SIG-M5 (cell line): Measurements from ENCODE around the gene RAB25.

Experiments
- DNase-seq: peaks from one replicate; lab custom pipeline; 2025; lab: John Stamatoyannopoulos, UW

RAB25 gene

DNA sequence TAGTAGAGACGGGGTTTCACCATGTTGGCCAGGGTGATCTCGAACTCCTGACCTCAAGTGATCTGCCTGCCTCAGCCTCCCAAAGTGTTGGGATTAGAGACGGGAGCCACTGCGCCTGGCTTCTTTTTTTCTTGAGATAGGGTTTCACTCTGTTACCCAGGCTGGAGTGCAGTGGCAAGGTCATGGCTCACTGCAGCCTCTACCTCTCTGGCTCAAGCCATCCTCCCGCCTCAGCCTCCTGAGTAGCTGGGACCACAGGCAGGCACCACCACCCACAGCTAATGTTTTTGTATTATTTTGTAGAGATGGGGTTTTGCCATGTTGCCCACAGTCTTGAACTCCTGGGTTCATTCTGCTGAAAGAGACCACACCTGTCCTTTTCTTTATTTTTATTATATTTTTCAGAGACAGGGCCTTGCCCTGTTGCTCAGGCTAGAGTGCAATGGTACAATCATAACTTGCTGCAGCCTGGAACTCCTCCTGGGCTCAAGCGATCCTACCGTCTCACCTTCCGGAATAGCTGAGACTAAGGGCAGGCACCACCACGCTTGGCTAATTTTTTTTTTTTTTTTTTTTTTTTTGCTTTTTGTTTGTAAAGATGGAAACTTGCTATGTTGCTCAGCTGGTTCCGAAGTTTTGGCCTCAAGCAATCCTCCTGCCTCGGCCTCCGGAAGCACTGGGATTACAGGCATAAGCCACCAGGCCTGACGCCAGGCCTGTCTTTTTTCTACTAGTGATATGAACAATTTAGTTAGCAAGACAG, 56.6 kb downstream of the RAB25 start:
- no peak for DNase-seq

DNA sequence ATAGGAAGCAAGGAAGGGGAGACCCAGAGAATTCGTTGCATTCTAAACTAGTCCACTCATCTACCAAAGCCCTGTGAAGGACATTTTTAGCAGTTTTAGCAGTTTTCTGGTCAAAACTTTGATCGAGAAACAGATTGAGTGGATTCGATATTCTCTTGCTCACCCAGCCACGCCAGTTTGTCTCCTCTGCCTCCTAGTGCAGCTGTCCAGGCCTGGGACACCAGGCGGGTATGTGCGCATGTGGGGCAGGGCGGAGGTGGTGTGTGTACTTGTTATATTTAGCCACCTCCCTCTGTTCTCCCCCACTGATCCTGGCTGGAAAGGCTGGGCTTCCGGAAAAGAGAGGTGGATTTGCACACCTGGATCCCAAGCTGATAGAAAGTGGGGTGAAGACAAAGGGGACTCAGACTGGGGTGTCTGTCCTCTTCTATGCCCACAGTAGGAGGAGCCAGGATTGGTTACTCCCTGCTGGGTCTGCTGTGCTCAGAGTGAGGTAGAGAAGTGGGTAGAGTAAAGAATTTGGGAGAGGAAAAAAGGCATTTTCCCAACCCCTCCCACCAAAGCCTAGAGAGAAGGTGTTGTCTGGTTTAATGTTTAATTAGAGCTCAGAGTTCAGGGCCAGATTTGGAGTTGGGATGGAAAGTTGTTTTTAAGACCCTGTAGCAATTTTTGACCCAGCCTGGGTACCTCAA, 57.4 kb downstream of the RAB25 start:
- DNase-seq = no peak

DNA sequence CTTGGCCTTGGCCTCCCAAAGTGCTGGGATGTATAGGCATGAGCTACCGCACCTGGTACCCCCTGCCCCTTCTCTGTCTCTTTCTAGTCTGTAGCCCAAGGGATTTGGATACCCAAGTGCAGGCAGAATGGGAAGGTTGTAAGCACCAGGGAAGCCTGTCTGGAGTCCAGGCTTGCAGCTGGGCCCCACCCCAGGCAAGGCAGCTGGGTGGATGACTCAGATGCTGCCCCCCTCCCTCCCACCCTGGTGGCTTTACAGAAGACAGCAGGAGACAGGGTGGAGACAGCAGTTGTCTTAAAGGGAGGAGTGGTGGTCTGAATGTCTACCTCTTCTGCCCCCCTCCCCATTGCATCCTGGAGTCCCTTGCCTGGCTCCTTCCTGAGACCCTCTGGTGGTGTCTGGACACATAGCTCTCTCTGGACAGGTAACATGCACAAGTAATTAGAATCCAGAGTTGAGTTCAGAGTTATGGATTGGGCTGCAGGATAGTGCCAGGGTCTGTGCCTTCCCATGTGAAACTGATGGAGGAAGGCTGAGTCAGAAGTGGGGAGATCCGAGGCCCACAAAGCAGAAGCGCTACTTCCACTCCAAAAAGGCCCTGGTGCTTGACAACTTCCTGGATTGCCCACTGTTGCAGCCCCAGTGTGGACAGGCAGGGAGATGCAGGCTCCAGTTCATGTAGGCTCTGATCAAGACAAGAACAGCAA, 58.7 kb downstream of the RAB25 start:
- peak; percentile 85 for DNase-seq
